ENCODE results near the gene MORN5. TPM values are rescaled to one million over a fixed set of nuclear protein-coding genes. Genes with fewer than 3 reads are reported as not detected.

Gene MORN5
- total RNA-seq, 1 donor, result 0.36 TPM

- Histone ChIP-seq H3K4me1 (ENCODE audit: insufficient read depth, low read length) (peaks cover 11% of the 10 kb centered on the region), H3K9me3 (ENCODE audit: low read depth, low read length) (no peaks in the 10 kb centered on the region), H3K4me3 (ENCODE audit: insufficient read depth, low read length) (no peak overlapping the region), H2AFZ (ENCODE audit: low read length) (no peak overlapping the region), H3K36me3 (ENCODE audit: insufficient read depth, low read length) (no peaks in the 10 kb centered on the region), H3K27me3 (ENCODE audit: insufficient read depth, low read length) (peaks cover 97% of the 10 kb centered on the region), H3K27ac (ENCODE audit: low read depth, low read length) (no peak overlapping the region), H3K79me2 (ENCODE audit: insufficient read depth, low read length) (no peaks in the 10 kb centered on the region), H3K4me2 (ENCODE audit: insufficient read depth, low read length) (no peak overlapping the region), H4K20me1 (ENCODE audit: insufficient read depth, low read length) (no peaks in the 10 kb centered on the region)
- no peak for TF ChIP-seq CTCF (IDR thresholded peaks at IDR 0.05; ENCODE audit: extremely low read depth, low read depth, low read length)
- DNase-seq (ENCODE audit: insufficient read length, low spot score, missing footprints), result peak; percentile 69
These were observed 57.9 kb downstream of the MORN5 start for GRCh38 chr9:122217640-122218039.

- H3K9me3 ChIP-seq (ENCODE audit: low read depth, low read length), result no peaks in the 10 kb centered on the region
- no peak for TF ChIP-seq CTCF (IDR thresholded peaks at IDR 0.05; ENCODE audit: extremely low read depth, low read depth, low read length)
- H4K20me1 ChIP-seq (ENCODE audit: insufficient read depth, low read length), result no peaks in the 10 kb centered on the region
- DNase-seq (ENCODE audit: insufficient read length, low spot score, missing footprints), result peak; percentile 93
- H3K4me3 ChIP-seq (ENCODE audit: insufficient read depth, low read length), result peak overlapping the region; percentile 55
- H3K27me3 ChIP-seq (ENCODE audit: insufficient read depth, low read length), result peaks cover 96% of the 10 kb centered on the region
- no peaks in the 10 kb centered on the region for H3K36me3 ChIP-seq (ENCODE audit: insufficient read depth, low read length)
- H3K4me2 ChIP-seq (ENCODE audit: insufficient read depth, low read length), result peak overlapping the region; percentile 67
- H3K27ac ChIP-seq (ENCODE audit: low read depth, low read length), result no peak overlapping the region
- peak overlapping the region; percentile 50 for H2AFZ ChIP-seq (ENCODE audit: low read length)
- H3K4me1 ChIP-seq (ENCODE audit: insufficient read depth, low read length), result peaks cover 11% of the 10 kb centered on the region
- no peaks in the 10 kb centered on the region for H3K79me2 ChIP-seq (ENCODE audit: insufficient read depth, low read length)
These were observed 58.6 kb downstream of the MORN5 start for GRCh38 chr9:122218071-122218934.

- Histone ChIP-seq H3K4me1 (ENCODE audit: insufficient read depth, low read length) (peaks cover 11% of the 10 kb centered on the region), H3K36me3 (ENCODE audit: insufficient read depth, low read length) (no peaks in the 10 kb centered on the region), H3K9me3 (ENCODE audit: low read depth, low read length) (no peaks in the 10 kb centered on the region), H4K20me1 (ENCODE audit: insufficient read depth, low read length) (no peaks in the 10 kb centered on the region), H3K27ac (ENCODE audit: low read depth, low read length) (no peak overlapping the region), H3K4me3 (ENCODE audit: insufficient read depth, low read length) (peak overlapping the region; percentile 55), H3K27me3 (ENCODE audit: insufficient read depth, low read length) (peaks cover 98% of the 10 kb centered on the region), H3K79me2 (ENCODE audit: insufficient read depth, low read length) (no peaks in the 10 kb centered on the region), H3K4me2 (ENCODE audit: insufficient read depth, low read length) (peak overlapping the region; percentile 67), H2AFZ (ENCODE audit: low read length) (peak overlapping the region; percentile 50)
- TF ChIP-seq CTCF (IDR thresholded peaks at IDR 0.05; ENCODE audit: extremely low read depth, low read depth, low read length), result no peak
- DNase-seq (ENCODE audit: insufficient read length, low spot score, missing footprints), result peak; percentile 95
These were observed 59.5 kb downstream of the MORN5 start for GRCh38 chr9:122218935-122219855.
